Stimulated activated effector memory CD8-positive, alpha-beta T cell treated with anti-CD3 and anti-CD28 coated beads, Interleukin-12 subunit alpha, Interleukin-12 subunit beta, amount 100 ng/mL, for 72 hours (primary cell): Measurements from ENCODE around the gene PDCD10.

Source experiments
- ATAC-seq: fragments of 150-1000 bp; cut with Tn5 transposase; 2 replicates; pipeline ENCODE4 v1.10.0; 2021
- DNase-seq, 2 donors: peaks; one replicate each; pipeline ENCODE4 v3.0.0; 2021 to 2022; ENCODE audit warnings: low spot score in 2 of 2
- H3K27ac Mint-ChIP-seq: one replicate; pipeline ENCODE4 v1.8.0; 2022; ENCODE audit warnings: mild to moderate bottlenecking, mixed read lengths
- H3K36me3 Mint-ChIP-seq: one replicate; pipeline ENCODE4 v1.8.0; 2022; ENCODE audit warnings: mild to moderate bottlenecking, mixed read lengths
- H3K4me1 Mint-ChIP-seq: one replicate; pipeline ENCODE4 v1.8.0; 2022; ENCODE audit warnings: mixed read lengths
- H3K4me3 Mint-ChIP-seq: one replicate; pipeline ENCODE4 v1.8.0; 2022; ENCODE audit warnings: mild to moderate bottlenecking, mixed read lengths
- H3K9me3 Mint-ChIP-seq: one replicate; pipeline ENCODE4 v1.8.0; 2022; ENCODE audit warnings: mixed read lengths

The PDCD10 gene

GRCh38 chr3:167671878-167672427 is 62.7 kb downstream of the PDCD10 start:
- DNase-seq, result no peak
- Mint-ChIP-seq H3K4me3 (no peak overlapping the region), H3K9me3 (peaks cover 13% of the 10 kb centered on the region), H3K36me3 (peaks cover 33% of the 10 kb centered on the region), H3K27ac (peak overlapping the region; percentile 33), H3K4me1 (no peaks in the 10 kb centered on the region)
- no peak for ATAC-seq

- Mint-ChIP-seq H3K9me3 (no peaks in the 10 kb centered on the region), H3K4me1 (no peaks in the 10 kb centered on the region), H3K36me3 (peaks cover 15% of the 10 kb centered on the region), H3K4me3 (no peak overlapping the region), H3K27ac (no peak overlapping the region)
- DNase-seq, result no peak
- no peak for ATAC-seq
These were observed 65.0 kb downstream of the PDCD10 start for GRCh38 chr3:167669699-167670098.

- Mint-ChIP-seq H3K4me1 (no peaks in the 10 kb centered on the region), H3K36me3 (peaks cover 4% of the 10 kb centered on the region), H3K4me3 (no peak overlapping the region), H3K9me3 (peaks cover 3% of the 10 kb centered on the region), H3K27ac (no peak overlapping the region)
- ATAC-seq (no peak), DNase-seq (no peak)
These were observed 66.0 kb downstream of the PDCD10 start for GRCh38 chr3:167668651-167669050.

GRCh38 chr3:167666563-167666962 is 68.1 kb downstream of the PDCD10 start:
- no peak for ATAC-seq
- Mint-ChIP-seq H3K27ac (no peak overlapping the region), H3K9me3 (peaks cover 3% of the 10 kb centered on the region), H3K36me3 (peaks cover 4% of the 10 kb centered on the region), H3K4me3 (no peak overlapping the region), H3K4me1 (no peaks in the 10 kb centered on the region)
- DNase-seq, result no peak

- DNase-seq, result no peak
- Mint-ChIP-seq H3K9me3 (peaks cover 3% of the 10 kb centered on the region), H3K27ac (no peak overlapping the region), H3K4me1 (no peaks in the 10 kb centered on the region), H3K36me3 (peaks cover 4% of the 10 kb centered on the region), H3K4me3 (no peak overlapping the region)
- no peak for ATAC-seq
These were observed 71.7 kb downstream of the PDCD10 start for GRCh38 chr3:167662919-167663400.

GRCh38 chr3:167657684-167658225 is 76.9 kb downstream of the PDCD10 start:
- Mint-ChIP-seq H3K9me3 (no peaks in the 10 kb centered on the region), H3K4me1 (no peaks in the 10 kb centered on the region), H3K4me3 (no peak overlapping the region), H3K27ac (no peak overlapping the region), H3K36me3 (no peaks in the 10 kb centered on the region)
- ATAC-seq (no peak), DNase-seq (no peak)

- Mint-ChIP-seq H3K9me3 (no peaks in the 10 kb centered on the region), H3K4me3 (no peak overlapping the region), H3K4me1 (no peaks in the 10 kb centered on the region), H3K36me3 (no peaks in the 10 kb centered on the region), H3K27ac (no peak overlapping the region)
- no peak for ATAC-seq
- no peak for DNase-seq
These were observed 77.9 kb downstream of the PDCD10 start for GRCh38 chr3:167656821-167657220.

GRCh38 chr3:167653760-167654159 is 80.9 kb downstream of the PDCD10 start, which contains the start of gene WDR49:
WDR49 (minus strand) TSS chr3:167653942; CDS start chr3:167653425, 517 bp downstream.
- Mint-ChIP-seq H3K36me3 (no peaks in the 10 kb centered on the region), H3K4me1 (no peaks in the 10 kb centered on the region), H3K4me3 (no peak within 1 kb of the TSS), H3K27ac (no peak within 1 kb of the TSS), H3K9me3 (no peaks in the 10 kb centered on the region)
- DNase-seq (no peak), ATAC-seq (no peak)

- H3K4me3 Mint-ChIP-seq, result no peak overlapping the region
- H3K4me1 Mint-ChIP-seq, result no peaks in the 10 kb centered on the region
- H3K36me3 Mint-ChIP-seq, result no peaks in the 10 kb centered on the region
- no peak overlapping the region for H3K27ac Mint-ChIP-seq
- DNase-seq, result no peak
- no peak for ATAC-seq
- H3K9me3 Mint-ChIP-seq, result no peaks in the 10 kb centered on the region
These were observed 81.5 kb downstream of the PDCD10 start for GRCh38 chr3:167653155-167653554.

GRCh38 chr3:167651826-167652225 is 82.9 kb downstream of the PDCD10 start:
- no peak overlapping the region for H3K4me3 Mint-ChIP-seq
- no peak overlapping the region for H3K27ac Mint-ChIP-seq
- ATAC-seq (no peak), DNase-seq (no peak)
- no peaks in the 10 kb centered on the region for H3K36me3 Mint-ChIP-seq
- H3K9me3 Mint-ChIP-seq, result no peaks in the 10 kb centered on the region
- H3K4me1 Mint-ChIP-seq, result no peaks in the 10 kb centered on the region

GRCh38 chr3:167650459-167650858 is 84.2 kb downstream of the PDCD10 start:
- no peak for ATAC-seq

GRCh38 chr3:167649746-167650145 is 84.9 kb downstream of the PDCD10 start:
- H3K4me3 Mint-ChIP-seq, result no peak overlapping the region
- no peak overlapping the region for H3K27ac Mint-ChIP-seq
- H3K4me1 Mint-ChIP-seq, result no peaks in the 10 kb centered on the region
- peaks cover 3% of the 10 kb centered on the region for H3K9me3 Mint-ChIP-seq
- DNase-seq (no peak), ATAC-seq (no peak)
- no peaks in the 10 kb centered on the region for H3K36me3 Mint-ChIP-seq

More at GRCh38 chr3:167650459-167650858, 84.2 kb downstream of the PDCD10 start:
- no peak for DNase-seq
- H3K4me3 Mint-ChIP-seq, result no peak overlapping the region
- H3K4me1 Mint-ChIP-seq, result no peaks in the 10 kb centered on the region
- H3K36me3 Mint-ChIP-seq, result no peaks in the 10 kb centered on the region
- no peak overlapping the region for H3K27ac Mint-ChIP-seq
- peaks cover 3% of the 10 kb centered on the region for H3K9me3 Mint-ChIP-seq

- no peak for ATAC-seq
- no peak overlapping the region for H3K4me3 Mint-ChIP-seq
- H3K36me3 Mint-ChIP-seq, result no peaks in the 10 kb centered on the region
- no peaks in the 10 kb centered on the region for H3K4me1 Mint-ChIP-seq
- H3K27ac Mint-ChIP-seq, result no peak overlapping the region
- DNase-seq, result no peak
- H3K9me3 Mint-ChIP-seq, result peaks cover 3% of the 10 kb centered on the region
These were observed 90.1 kb downstream of the PDCD10 start for GRCh38 chr3:167644611-167645010.
